ENCODE results near the gene MBOAT2.
A peak's percentile ranks its signal among the peaks of the same experiment; 100 is the strongest.

The MBOAT2 gene

GRCh38 chr2:8821276-8822217 is 181.9 kb downstream of the MBOAT2 start:
- H2BK15ac ChIP-seq (ENCODE audit: low read depth, poor library complexity, severe bottlenecking), result no peak overlapping the region
- H3K14ac ChIP-seq (ENCODE audit: low read length in 2 of 2), result no peak overlapping the region
- H2BK5ac ChIP-seq (ENCODE audit: low read depth, low read length, poor library complexity, severe bottlenecking), result no peak overlapping the region
- H3K9ac ChIP-seq (ENCODE audit: low read length), result no peak overlapping the region
- peak; percentile 88 for DNase-seq
- H2BK12ac ChIP-seq (ENCODE audit: low read length in 2 of 2), result no peak overlapping the region
- no peaks in the 10 kb centered on the region for H3K27me3 ChIP-seq (ENCODE audit: control insufficient read depth in 1 of 2, insufficient read depth in 1 of 2, low read length in 2 of 2)
- peaks cover 9 to 62% of the 10 kb centered on the region in 2 experiments for H3K36me3 ChIP-seq (ENCODE audit: control insufficient read depth in 1 of 2, insufficient read depth in 2 of 2, low read depth in 1 of 2, low read length in 2 of 2)
- no peak overlapping the region for H3K27ac ChIP-seq (ENCODE audit: low read length, poor library complexity, severe bottlenecking)
- no peak overlapping the region for H3K4ac ChIP-seq (ENCODE audit: low read depth in 1 of 2, low read length in 2 of 2)
- no peak overlapping the region for H3K4me2 ChIP-seq (ENCODE audit: low read length, poor library complexity, severe bottlenecking)
- no peak overlapping the region for H4K91ac ChIP-seq (ENCODE audit: low read length)
- H2AK5ac ChIP-seq (ENCODE audit: low read length, severe bottlenecking), result no peak overlapping the region
- no peak overlapping the region for H2AFZ ChIP-seq (ENCODE audit: low read depth, low read length)
- peaks cover 17% of the 10 kb centered on the region for H3K79me1 ChIP-seq (replicated peaks; ENCODE audit: low read length, poor library complexity, severe bottlenecking)
- no peaks in the 10 kb centered on the region for H3K9me3 ChIP-seq (ENCODE audit: control insufficient read depth, low read length)
- H3K4me1 ChIP-seq (ENCODE audit: control insufficient read depth, insufficient read depth, low read depth, low read length), result peaks cover 3% of the 10 kb centered on the region
- H4K8ac ChIP-seq (ENCODE audit: low read length), result no peak overlapping the region
- no peak overlapping the region for H3K18ac ChIP-seq (ENCODE audit: low read depth in 1 of 2, low read length in 2 of 2)
- WGBS, result 90% methylated on average over 7 of the region's 8 CpGs
- H2BK120ac ChIP-seq (ENCODE audit: low read depth, low read length), result no peak overlapping the region
- no peak overlapping the region for H3K23ac ChIP-seq (ENCODE audit: low read length in 2 of 2)
- H3K4me3 ChIP-seq (ENCODE audit: insufficient read depth in 1 of 2, low read depth in 1 of 2, low read length in 2 of 2), result no peak overlapping the region

GRCh38 chr2:8819948-8820347 is 183.5 kb downstream of the MBOAT2 start:
- Histone ChIP-seq H3K4ac (ENCODE audit: low read depth in 1 of 2, low read length in 2 of 2) (no peak overlapping the region), H3K4me3 (ENCODE audit: insufficient read depth in 1 of 2, low read depth in 1 of 2, low read length in 2 of 2) (no peak overlapping the region), H3K9ac (ENCODE audit: low read length) (no peak overlapping the region), H3K79me1 (replicated peaks; ENCODE audit: low read length, poor library complexity, severe bottlenecking) (peaks cover 17% of the 10 kb centered on the region), H3K14ac (ENCODE audit: low read length in 2 of 2) (no peak overlapping the region), H2BK5ac (ENCODE audit: low read depth, low read length, poor library complexity, severe bottlenecking) (no peak overlapping the region), H3K4me1 (ENCODE audit: control insufficient read depth, insufficient read depth, low read depth, low read length) (peaks cover 3% of the 10 kb centered on the region), H4K91ac (ENCODE audit: low read length) (no peak overlapping the region), H3K36me3 (ENCODE audit: control insufficient read depth in 1 of 2, insufficient read depth in 2 of 2, low read depth in 1 of 2, low read length in 2 of 2) (peaks cover 12 to 62% of the 10 kb centered on the region in 2 experiments), H3K9me3 (ENCODE audit: control insufficient read depth, low read length) (no peaks in the 10 kb centered on the region), H3K4me2 (ENCODE audit: low read length, poor library complexity, severe bottlenecking) (no peak overlapping the region), H3K18ac (ENCODE audit: low read depth in 1 of 2, low read length in 2 of 2) (no peak overlapping the region), H2BK120ac (ENCODE audit: low read depth, low read length) (no peak overlapping the region), H2AFZ (ENCODE audit: low read depth, low read length) (no peak overlapping the region), H4K8ac (ENCODE audit: low read length) (no peak overlapping the region), H2BK15ac (ENCODE audit: low read depth, poor library complexity, severe bottlenecking) (no peak overlapping the region), H3K27ac (ENCODE audit: low read length, poor library complexity, severe bottlenecking) (no peak overlapping the region), H2AK5ac (ENCODE audit: low read length, severe bottlenecking) (no peak overlapping the region), H3K23ac (ENCODE audit: low read length in 2 of 2) (no peak overlapping the region), H2BK12ac (ENCODE audit: low read length in 2 of 2) (no peak overlapping the region), H3K27me3 (ENCODE audit: control insufficient read depth in 1 of 2, insufficient read depth in 1 of 2, low read length in 2 of 2) (no peaks in the 10 kb centered on the region)
- 94% methylated on average over 8 of the region's 8 CpGs for WGBS
- DNase-seq, result no peak

GRCh38 chr2:8819194-8819593 is 184.3 kb downstream of the MBOAT2 start:
- Histone ChIP-seq H2BK15ac (ENCODE audit: low read depth, poor library complexity, severe bottlenecking) (no peak overlapping the region), H3K4me2 (ENCODE audit: low read length, poor library complexity, severe bottlenecking) (no peak overlapping the region), H3K4me1 (ENCODE audit: control insufficient read depth, insufficient read depth, low read depth, low read length) (peaks cover 3% of the 10 kb centered on the region), H2BK12ac (ENCODE audit: low read length in 2 of 2) (no peak overlapping the region), H3K9ac (ENCODE audit: low read length) (no peak overlapping the region), H2BK5ac (ENCODE audit: low read depth, low read length, poor library complexity, severe bottlenecking) (no peak overlapping the region), H2AFZ (ENCODE audit: low read depth, low read length) (no peak overlapping the region), H2AK5ac (ENCODE audit: low read length, severe bottlenecking) (no peak overlapping the region), H3K27ac (ENCODE audit: low read length, poor library complexity, severe bottlenecking) (no peak overlapping the region), H3K4ac (ENCODE audit: low read depth in 1 of 2, low read length in 2 of 2) (no peak overlapping the region), H3K14ac (ENCODE audit: low read length in 2 of 2) (no peak overlapping the region), H3K18ac (ENCODE audit: low read depth in 1 of 2, low read length in 2 of 2) (no peak overlapping the region), H2BK120ac (ENCODE audit: low read depth, low read length) (no peak overlapping the region), H3K4me3 (ENCODE audit: insufficient read depth in 1 of 2, low read depth in 1 of 2, low read length in 2 of 2) (no peak overlapping the region), H3K9me3 (ENCODE audit: control insufficient read depth, low read length) (no peaks in the 10 kb centered on the region), H3K27me3 (ENCODE audit: control insufficient read depth in 1 of 2, insufficient read depth in 1 of 2, low read length in 2 of 2) (no peaks in the 10 kb centered on the region), H4K8ac (ENCODE audit: low read length) (no peak overlapping the region), H3K79me1 (replicated peaks; ENCODE audit: low read length, poor library complexity, severe bottlenecking) (peaks cover 16% of the 10 kb centered on the region), H4K91ac (ENCODE audit: low read length) (no peak overlapping the region), H3K23ac (ENCODE audit: low read length in 2 of 2) (no peak overlapping the region), H3K36me3 (ENCODE audit: control insufficient read depth in 1 of 2, insufficient read depth in 2 of 2, low read depth in 1 of 2, low read length in 2 of 2) (peaks cover 8 to 62% of the 10 kb centered on the region in 2 experiments)
- WGBS, result 76% methylated on average over 4 of the region's 5 CpGs
- DNase-seq, result peak; percentile 38

- no peak for DNase-seq
- H3K9me3 ChIP-seq (ENCODE audit: control insufficient read depth, low read length), result no peaks in the 10 kb centered on the region
- WGBS, result no CpG with 5 or more reads among the region's 1 CpG
Measured at GRCh38 chr2:8817221-8817620, 186.3 kb downstream of the MBOAT2 start.

More at GRCh38 chr2:8817221-8817620, 186.3 kb downstream of the MBOAT2 start:
- no peak overlapping the region for H2BK15ac ChIP-seq (ENCODE audit: low read depth, poor library complexity, severe bottlenecking)
- no peaks in the 10 kb centered on the region for H3K27me3 ChIP-seq (ENCODE audit: control insufficient read depth in 1 of 2, insufficient read depth in 1 of 2, low read length in 2 of 2)
- H2BK120ac ChIP-seq (ENCODE audit: low read depth, low read length), result no peak overlapping the region
- H3K4me2 ChIP-seq (ENCODE audit: low read length, poor library complexity, severe bottlenecking), result no peak overlapping the region
- no peak overlapping the region for H2AK5ac ChIP-seq (ENCODE audit: low read length, severe bottlenecking)
- H3K14ac ChIP-seq (ENCODE audit: low read length in 2 of 2), result no peak overlapping the region
- H2BK12ac ChIP-seq (ENCODE audit: low read length in 2 of 2), result no peak overlapping the region
- peaks cover 3% of the 10 kb centered on the region for H3K4me1 ChIP-seq (ENCODE audit: control insufficient read depth, insufficient read depth, low read depth, low read length)
- H2AFZ ChIP-seq (ENCODE audit: low read depth, low read length), result no peak overlapping the region
- H3K4me3 ChIP-seq (ENCODE audit: insufficient read depth in 1 of 2, low read depth in 1 of 2, low read length in 2 of 2), result no peak overlapping the region
- peaks cover 16% of the 10 kb centered on the region for H3K79me1 ChIP-seq (replicated peaks; ENCODE audit: low read length, poor library complexity, severe bottlenecking)
- no peak overlapping the region for H2BK5ac ChIP-seq (ENCODE audit: low read depth, low read length, poor library complexity, severe bottlenecking)
- no peak overlapping the region for H3K9ac ChIP-seq (ENCODE audit: low read length)
- no peak overlapping the region for H3K4ac ChIP-seq (ENCODE audit: low read depth in 1 of 2, low read length in 2 of 2)
- no peak overlapping the region for H3K23ac ChIP-seq (ENCODE audit: low read length in 2 of 2)
- no peak overlapping the region for H3K18ac ChIP-seq (ENCODE audit: low read depth in 1 of 2, low read length in 2 of 2)
- H3K36me3 ChIP-seq (ENCODE audit: control insufficient read depth in 1 of 2, insufficient read depth in 2 of 2, low read depth in 1 of 2, low read length in 2 of 2), result peaks cover 8 to 69% of the 10 kb centered on the region in 2 experiments
- H3K27ac ChIP-seq (ENCODE audit: low read length, poor library complexity, severe bottlenecking), result no peak overlapping the region
- no peak overlapping the region for H4K91ac ChIP-seq (ENCODE audit: low read length)
- no peak overlapping the region for H4K8ac ChIP-seq (ENCODE audit: low read length)
